Measurements from ENCODE around the gene SLCO6A1.

The SLCO6A1 gene

DNA sequence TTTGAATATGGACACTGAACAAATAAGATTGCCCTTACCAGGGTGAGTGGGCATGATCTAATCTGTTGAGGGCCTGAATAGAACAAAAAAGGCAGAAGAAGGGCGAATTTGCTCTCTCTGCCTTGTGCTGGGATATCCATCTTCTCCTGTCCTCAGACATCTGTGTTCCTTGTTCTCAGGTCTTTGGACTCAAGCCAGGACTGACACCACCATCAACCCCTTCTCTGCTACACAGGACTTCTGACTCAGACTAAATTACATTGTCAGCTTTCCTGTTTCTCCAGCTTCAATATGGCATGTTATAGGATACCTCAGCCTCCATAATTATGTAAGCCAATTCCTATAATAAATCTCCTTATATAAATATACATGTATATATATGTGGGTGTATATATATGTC is 40.8 kb upstream of the SLCO6A1 start:
- H3K27me3 ChIP-seq (ENCODE audit: insufficient read depth, low read depth, severe bottlenecking): no peaks in the 10 kb centered on the region
- no peak overlapping the region for H3K4me3 ChIP-seq (ENCODE audit: low read depth, low read length)
- H3K9me3 ChIP-seq (ENCODE audit: severe bottlenecking): peaks cover 3% of the 10 kb centered on the region
- no peak overlapping the region for H3K27ac ChIP-seq
- no peak for DNase-seq
- H3K36me3 ChIP-seq: no peaks in the 10 kb centered on the region
- TF ChIP-seq, protein P1, sequence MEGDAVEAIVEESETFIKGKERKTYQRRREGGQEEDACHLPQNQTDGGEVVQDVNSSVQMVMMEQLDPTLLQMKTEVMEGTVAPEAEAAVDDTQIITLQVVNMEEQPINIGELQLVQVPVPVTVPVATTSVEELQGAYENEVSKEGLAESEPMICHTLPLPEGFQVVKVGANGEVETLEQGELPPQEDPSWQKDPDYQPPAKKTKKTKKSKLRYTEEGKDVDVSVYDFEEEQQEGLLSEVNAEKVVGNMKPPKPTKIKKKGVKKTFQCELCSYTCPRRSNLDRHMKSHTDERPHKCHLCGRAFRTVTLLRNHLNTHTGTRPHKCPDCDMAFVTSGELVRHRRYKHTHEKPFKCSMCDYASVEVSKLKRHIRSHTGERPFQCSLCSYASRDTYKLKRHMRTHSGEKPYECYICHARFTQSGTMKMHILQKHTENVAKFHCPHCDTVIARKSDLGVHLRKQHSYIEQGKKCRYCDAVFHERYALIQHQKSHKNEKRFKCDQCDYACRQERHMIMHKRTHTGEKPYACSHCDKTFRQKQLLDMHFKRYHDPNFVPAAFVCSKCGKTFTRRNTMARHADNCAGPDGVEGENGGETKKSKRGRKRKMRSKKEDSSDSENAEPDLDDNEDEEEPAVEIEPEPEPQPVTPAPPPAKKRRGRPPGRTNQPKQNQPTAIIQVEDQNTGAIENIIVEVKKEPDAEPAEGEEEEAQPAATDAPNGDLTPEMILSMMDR (IDR thresholded peaks at IDR 0.05; ENCODE audit: low read depth, low read length): no peak

DNA sequence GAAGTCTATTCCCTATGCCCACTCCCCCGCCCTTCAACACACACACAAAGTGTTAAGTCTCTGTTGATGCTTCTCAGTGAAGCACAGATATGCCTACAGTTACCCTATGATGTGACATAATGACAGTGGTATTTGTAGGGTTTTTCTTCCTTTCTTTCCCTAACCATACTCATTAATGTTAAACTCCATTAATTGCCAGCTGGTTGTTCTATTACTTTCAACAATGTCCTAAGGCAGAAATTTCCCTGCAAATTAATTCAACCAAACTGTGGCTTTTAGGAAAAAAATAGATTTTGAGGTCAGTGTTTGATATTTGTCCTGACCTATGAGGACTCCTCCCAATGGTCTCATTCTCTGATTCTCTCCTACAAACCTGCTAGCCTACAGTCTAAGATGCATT is 38.2 kb upstream of the SLCO6A1 start:
- DNase-seq: no peak
- no peak overlapping the region for H3K4me3 ChIP-seq (ENCODE audit: low read depth, low read length)
- TF ChIP-seq, protein P1 (IDR thresholded peaks at IDR 0.05; ENCODE audit: low read depth, low read length): no peak
- H3K36me3 ChIP-seq: no peaks in the 10 kb centered on the region
- peaks cover 3% of the 10 kb centered on the region for H3K9me3 ChIP-seq (ENCODE audit: severe bottlenecking)
- H3K27me3 ChIP-seq (ENCODE audit: insufficient read depth, low read depth, severe bottlenecking): no peaks in the 10 kb centered on the region
- H3K27ac ChIP-seq: no peak overlapping the region

DNA sequence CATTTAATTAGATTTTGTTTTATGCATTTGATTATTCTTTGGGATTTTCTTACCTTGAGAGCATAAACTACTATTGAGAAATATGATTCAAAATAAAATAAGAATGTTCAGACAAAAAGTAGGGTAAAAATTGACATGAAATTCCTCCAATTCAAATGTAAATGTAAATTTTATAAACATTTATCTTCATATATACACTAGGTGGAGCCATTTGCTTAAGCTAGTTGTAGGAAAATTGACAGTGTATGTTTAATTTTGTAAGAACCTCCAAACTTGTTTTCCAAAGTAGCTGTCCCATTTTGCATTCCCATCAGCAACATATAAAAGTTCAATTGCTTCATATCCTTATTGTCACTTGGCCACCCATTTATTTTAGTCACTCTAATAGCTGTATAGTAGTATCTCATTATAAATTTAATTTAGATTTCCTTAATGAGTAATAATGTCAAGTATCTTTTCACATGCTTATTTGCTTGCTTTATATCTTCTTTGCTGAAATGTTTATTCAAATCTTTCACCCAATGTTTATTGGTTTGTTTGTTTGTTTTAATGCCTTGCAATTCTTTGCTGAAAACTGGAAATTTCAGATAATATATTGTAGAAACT is 37.6 kb upstream of the SLCO6A1 start:
- H3K27ac ChIP-seq: no peak overlapping the region
- peaks cover 2% of the 10 kb centered on the region for H3K9me3 ChIP-seq (ENCODE audit: severe bottlenecking)
- H3K4me3 ChIP-seq (ENCODE audit: low read depth, low read length): no peak overlapping the region
- no peak for DNase-seq
- H3K27me3 ChIP-seq (ENCODE audit: insufficient read depth, low read depth, severe bottlenecking): no peaks in the 10 kb centered on the region
- no peaks in the 10 kb centered on the region for H3K36me3 ChIP-seq
- TF ChIP-seq, protein P1 (IDR thresholded peaks at IDR 0.05; ENCODE audit: low read depth, low read length): no peak

DNA sequence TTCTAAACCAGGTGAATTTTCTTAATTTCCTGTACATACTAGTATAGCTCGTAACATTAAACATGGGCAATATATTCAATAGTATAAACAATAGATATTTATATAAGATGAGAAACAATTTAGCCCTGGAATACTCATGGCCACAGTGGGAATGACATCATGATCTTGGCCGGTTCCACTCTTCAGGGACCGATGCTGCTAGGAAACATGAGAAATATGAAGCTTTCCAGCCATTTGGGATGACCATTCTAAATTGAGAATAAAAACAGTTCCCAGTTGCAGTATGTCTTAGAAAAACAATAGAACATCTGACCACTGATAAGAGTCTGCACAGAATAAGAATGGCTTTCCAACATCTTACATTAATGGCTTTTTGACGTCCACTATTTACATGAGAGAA is 33.3 kb upstream of the SLCO6A1 start:
- Histone ChIP-seq H3K4me3 (ENCODE audit: low read depth, low read length) (no peak overlapping the region), H3K27ac (no peak overlapping the region), H3K27me3 (ENCODE audit: insufficient read depth, low read depth, severe bottlenecking) (no peaks in the 10 kb centered on the region), H3K9me3 (ENCODE audit: severe bottlenecking) (no peaks in the 10 kb centered on the region), H3K36me3 (no peaks in the 10 kb centered on the region)
- no peak for DNase-seq
- TF ChIP-seq, protein P1 (IDR thresholded peaks at IDR 0.05; ENCODE audit: low read depth, low read length): no peak

DNA sequence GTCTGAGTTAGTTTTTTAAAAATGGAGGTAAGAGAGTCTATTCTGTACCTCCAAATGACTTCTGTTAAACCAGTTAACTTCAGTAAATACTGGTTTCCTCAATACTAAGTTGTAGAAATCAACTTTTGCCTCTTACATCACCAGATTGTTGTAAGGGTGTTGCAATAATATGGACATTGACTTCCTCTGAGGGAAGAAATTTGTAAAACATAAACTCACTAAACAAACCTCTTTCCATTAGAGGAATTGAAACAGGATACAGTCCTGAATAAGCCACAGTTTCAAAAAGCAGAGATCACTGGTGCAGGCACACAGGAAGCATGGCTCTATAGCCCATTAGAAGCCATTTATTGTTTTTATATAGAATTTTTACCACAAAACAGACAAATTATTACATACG is 32.7 kb upstream of the SLCO6A1 start:
- no peak for DNase-seq
- Histone ChIP-seq H3K27ac (no peak overlapping the region), H3K27me3 (ENCODE audit: insufficient read depth, low read depth, severe bottlenecking) (no peaks in the 10 kb centered on the region), H3K4me3 (ENCODE audit: low read depth, low read length) (no peak overlapping the region), H3K9me3 (ENCODE audit: severe bottlenecking) (no peaks in the 10 kb centered on the region), H3K36me3 (no peaks in the 10 kb centered on the region)
- TF ChIP-seq, protein P1 (IDR thresholded peaks at IDR 0.05; ENCODE audit: low read depth, low read length): no peak

DNA sequence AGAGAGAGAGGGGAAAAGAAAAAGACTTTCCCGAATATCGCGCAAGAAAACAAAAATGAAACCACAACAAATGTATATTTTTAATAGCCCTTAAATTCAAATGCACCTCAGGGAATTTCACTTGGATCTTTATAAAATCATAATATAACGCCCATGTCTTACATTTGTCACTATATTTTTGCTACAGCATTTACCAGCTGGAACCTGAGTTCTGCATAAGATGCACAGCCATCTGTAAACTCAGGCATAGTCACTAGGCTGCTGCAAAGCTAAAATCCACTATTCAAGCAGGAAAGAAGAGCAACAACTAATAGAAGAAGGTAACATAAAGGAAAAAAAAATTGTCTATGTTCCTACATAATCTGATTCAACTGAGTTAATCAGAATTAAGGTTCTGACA is 30.6 kb upstream of the SLCO6A1 start:
- H3K4me3 ChIP-seq (ENCODE audit: low read depth, low read length): no peak overlapping the region
- H3K36me3 ChIP-seq: no peaks in the 10 kb centered on the region
- TF ChIP-seq, protein P1 (IDR thresholded peaks at IDR 0.05; ENCODE audit: low read depth, low read length): no peak
- DNase-seq: no peak
- H3K9me3 ChIP-seq (ENCODE audit: severe bottlenecking): no peaks in the 10 kb centered on the region
- no peak overlapping the region for H3K27ac ChIP-seq
- no peaks in the 10 kb centered on the region for H3K27me3 ChIP-seq (ENCODE audit: insufficient read depth, low read depth, severe bottlenecking)

Data from WERI-Rb-1 (cell line).